ENCODE measurements around the gene C9orf43. TPM values are rescaled to one million over a fixed set of nuclear protein-coding genes. Genes with fewer than 3 reads are reported as not detected.

Gene C9orf43
- total and polyA plus RNA-seq, 9 of the 15 experiments (the other 6 are each of a cell fraction or from before 2014, with no cell fraction given), result 0.21 to 0.58 (median 0.33) TPM

DNA sequence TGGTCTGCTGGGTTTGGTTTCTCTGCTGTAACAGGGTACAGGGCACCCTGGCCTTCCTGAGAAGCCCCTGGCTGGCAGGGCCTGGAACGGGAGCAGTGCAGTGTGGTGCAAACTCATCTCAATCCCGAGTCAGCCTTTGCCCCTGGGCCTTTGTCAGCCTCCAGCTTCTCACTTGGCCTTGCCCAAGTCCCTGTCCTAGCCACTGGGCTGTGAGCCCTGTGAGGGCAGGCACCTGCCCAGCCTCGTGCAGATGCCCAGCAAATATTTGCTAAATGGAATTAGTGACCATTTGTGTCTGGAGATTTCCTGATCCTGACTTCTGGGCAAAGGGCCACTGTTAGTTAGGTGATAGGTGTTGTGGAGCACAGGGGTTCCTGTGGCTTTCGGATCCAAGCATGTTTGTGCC lies 66.0 kb downstream of the C9orf43 start (continued):
- TF ChIP-seq, protein P1, sequence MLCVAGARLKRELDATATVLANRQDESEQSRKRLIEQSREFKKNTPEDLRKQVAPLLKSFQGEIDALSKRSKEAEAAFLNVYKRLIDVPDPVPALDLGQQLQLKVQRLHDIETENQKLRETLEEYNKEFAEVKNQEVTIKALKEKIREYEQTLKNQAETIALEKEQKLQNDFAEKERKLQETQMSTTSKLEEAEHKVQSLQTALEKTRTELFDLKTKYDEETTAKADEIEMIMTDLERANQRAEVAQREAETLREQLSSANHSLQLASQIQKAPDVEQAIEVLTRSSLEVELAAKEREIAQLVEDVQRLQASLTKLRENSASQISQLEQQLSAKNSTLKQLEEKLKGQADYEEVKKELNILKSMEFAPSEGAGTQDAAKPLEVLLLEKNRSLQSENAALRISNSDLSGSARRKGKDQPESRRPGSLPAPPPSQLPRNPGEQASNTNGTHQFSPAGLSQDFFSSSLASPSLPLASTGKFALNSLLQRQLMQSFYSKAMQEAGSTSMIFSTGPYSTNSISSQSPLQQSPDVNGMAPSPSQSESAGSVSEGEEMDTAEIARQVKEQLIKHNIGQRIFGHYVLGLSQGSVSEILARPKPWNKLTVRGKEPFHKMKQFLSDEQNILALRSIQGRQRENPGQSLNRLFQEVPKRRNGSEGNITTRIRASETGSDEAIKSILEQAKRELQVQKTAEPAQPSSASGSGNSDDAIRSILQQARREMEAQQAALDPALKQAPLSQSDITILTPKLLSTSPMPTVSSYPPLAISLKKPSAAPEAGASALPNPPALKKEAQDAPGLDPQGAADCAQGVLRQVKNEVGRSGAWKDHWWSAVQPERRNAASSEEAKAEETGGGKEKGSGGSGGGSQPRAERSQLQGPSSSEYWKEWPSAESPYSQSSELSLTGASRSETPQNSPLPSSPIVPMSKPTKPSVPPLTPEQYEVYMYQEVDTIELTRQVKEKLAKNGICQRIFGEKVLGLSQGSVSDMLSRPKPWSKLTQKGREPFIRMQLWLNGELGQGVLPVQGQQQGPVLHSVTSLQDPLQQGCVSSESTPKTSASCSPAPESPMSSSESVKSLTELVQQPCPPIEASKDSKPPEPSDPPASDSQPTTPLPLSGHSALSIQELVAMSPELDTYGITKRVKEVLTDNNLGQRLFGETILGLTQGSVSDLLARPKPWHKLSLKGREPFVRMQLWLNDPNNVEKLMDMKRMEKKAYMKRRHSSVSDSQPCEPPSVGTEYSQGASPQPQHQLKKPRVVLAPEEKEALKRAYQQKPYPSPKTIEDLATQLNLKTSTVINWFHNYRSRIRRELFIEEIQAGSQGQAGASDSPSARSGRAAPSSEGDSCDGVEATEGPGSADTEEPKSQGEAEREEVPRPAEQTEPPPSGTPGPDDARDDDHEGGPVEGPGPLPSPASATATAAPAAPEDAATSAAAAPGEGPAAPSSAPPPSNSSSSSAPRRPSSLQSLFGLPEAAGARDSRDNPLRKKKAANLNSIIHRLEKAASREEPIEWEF (CRISPR knock-in tag; IDR thresholded peaks at IDR 0.05), result no peak

DNA sequence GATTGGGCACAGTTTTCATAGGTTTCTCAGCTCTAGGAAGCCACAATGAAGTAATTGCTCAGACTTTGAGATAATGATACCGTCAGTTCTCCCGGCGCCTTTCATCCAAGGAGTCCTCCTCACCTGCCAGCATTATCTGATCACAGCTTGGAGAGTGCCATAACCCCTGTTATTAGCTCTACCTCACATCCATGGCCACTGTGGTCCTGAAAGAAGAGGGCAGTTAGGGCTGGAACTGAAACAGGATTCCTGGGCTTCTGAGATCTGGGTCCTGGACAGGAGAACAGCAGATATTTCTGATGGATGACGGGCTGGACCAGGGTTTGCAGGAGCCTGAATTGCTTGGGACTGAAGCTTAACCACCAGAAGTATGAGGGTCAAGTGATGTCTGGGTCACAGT lies 66.5 kb downstream of the C9orf43 start:
- CTCF ChIA-PET (ENCODE audit: low intra/inter-chr PET ratio), result interaction anchor here (0.7 kb wide), 1 partner anchor 105 kb away, joined by 3 read pairs; no protein-coding TSS in a partner anchor
- Histone ChIP-seq H3K9me1 (ENCODE audit: control insufficient read depth, insufficient read depth, low read length) (no peaks in the 10 kb centered on the region), H3K27me3 (ENCODE audit: control insufficient read depth in 2 of 2, insufficient read depth in 2 of 2, low read length in 2 of 2) (peaks cover 35 to 61% of the 10 kb centered on the region in 2 experiments), H3K4me2 (ENCODE audit: insufficient read depth, low read length) (no peak overlapping the region), H3K36me3 (ENCODE audit: control insufficient read depth, insufficient read depth, low read length) (no peaks in the 10 kb centered on the region), H3K9me3 (replicated peaks; ENCODE audit: control insufficient read depth, insufficient read depth, low read depth, low read length) (no peaks in the 10 kb centered on the region), H3K9ac (ENCODE audit: insufficient read depth in 1 of 2, low read depth in 2 of 2, low read length in 2 of 2) (no peak overlapping the region; a peak in 1 of 4 replicates), H3K4me3 (no peak overlapping the region), H3K4me1 (replicated peaks in 1 of 2; ENCODE audit: control insufficient read depth in 2 of 2, insufficient read depth in 2 of 2, low read length in 2 of 2) (no peaks in the 10 kb centered on the region), H2AFZ (ENCODE audit: low read depth, low read length) (no peak overlapping the region), H4K20me1 (replicated peaks; ENCODE audit: control insufficient read depth, insufficient read depth, low read length) (no peaks in the 10 kb centered on the region), H3K27ac (ENCODE audit: extremely low read depth, low read depth, low read length) (no peak overlapping the region), H3K79me2 (ENCODE audit: control insufficient read depth, insufficient read depth, low read length) (no peaks in the 10 kb centered on the region)
- DNase-seq (ENCODE audit: extremely low read depth in 1 of 4, low spot score in 3 of 4) (no peak), FAIRE-seq (no peak), ATAC-seq (no peak)
- 3% methylated on average over 4 of the region's 4 CpGs for WGBS (ENCODE audit: insufficient coverage, low coverage, missing lambda C conversion rate)
- intact Hi-C loops (cut with micrococcal nuclease) (no loop called here), in situ Hi-C loops (cut with MboI) (no loop called here)
- POLR2A ChIA-PET, result no interaction called here
- TF ChIP-seq, protein P2, sequence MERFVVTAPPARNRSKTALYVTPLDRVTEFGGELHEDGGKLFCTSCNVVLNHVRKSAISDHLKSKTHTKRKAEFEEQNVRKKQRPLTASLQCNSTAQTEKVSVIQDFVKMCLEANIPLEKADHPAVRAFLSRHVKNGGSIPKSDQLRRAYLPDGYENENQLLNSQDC (CRISPR knock-in tag; IDR thresholded peaks at IDR 0.05), result no peak
- TF ChIP-seq HDAC1 (IDR thresholded peaks at IDR 0.05), result no peak
- no peak for TF ChIP-seq RBFOX2 (IDR thresholded peaks at IDR 0.05; ENCODE audit: low read depth, low read length)
- no peak for TF ChIP-seq HDAC2 (IDR thresholded peaks at IDR 0.05)
- TF ChIP-seq OTX1 (CRISPR knock-in tag; IDR thresholded peaks at IDR 0.05), result no peak
- TF ChIP-seq, protein P3, sequence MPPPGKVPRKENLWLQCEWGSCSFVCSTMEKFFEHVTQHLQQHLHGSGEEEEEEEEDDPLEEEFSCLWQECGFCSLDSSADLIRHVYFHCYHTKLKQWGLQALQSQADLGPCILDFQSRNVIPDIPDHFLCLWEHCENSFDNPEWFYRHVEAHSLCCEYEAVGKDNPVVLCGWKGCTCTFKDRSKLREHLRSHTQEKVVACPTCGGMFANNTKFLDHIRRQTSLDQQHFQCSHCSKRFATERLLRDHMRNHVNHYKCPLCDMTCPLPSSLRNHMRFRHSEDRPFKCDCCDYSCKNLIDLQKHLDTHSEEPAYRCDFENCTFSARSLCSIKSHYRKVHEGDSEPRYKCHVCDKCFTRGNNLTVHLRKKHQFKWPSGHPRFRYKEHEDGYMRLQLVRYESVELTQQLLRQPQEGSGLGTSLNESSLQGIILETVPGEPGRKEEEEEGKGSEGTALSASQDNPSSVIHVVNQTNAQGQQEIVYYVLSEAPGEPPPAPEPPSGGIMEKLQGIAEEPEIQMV (tag; conservative IDR thresholded peaks at IDR 0.05; ENCODE audit: low read depth), result no peak
- TF ChIP-seq, protein P4, sequence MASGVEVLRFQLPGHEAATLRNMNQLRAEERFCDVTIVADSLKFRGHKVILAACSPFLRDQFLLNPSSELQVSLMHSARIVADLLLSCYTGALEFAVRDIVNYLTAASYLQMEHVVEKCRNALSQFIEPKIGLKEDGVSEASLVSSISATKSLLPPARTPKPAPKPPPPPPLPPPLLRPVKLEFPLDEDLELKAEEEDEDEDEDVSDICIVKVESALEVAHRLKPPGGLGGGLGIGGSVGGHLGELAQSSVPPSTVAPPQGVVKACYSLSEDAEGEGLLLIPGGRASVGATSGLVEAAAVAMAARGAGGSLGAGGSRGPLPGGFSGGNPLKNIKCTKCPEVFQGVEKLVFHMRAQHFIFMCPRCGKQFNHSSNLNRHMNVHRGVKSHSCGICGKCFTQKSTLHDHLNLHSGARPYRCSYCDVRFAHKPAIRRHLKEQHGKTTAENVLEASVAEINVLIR (CRISPR knock-in tag; IDR thresholded peaks at IDR 0.05), result no peak
- TF ChIP-seq FUS (optimal IDR thresholded peaks at IDR 0.05; ENCODE audit: low read depth, low read length), result no peak
- TF ChIP-seq BCOR (IDR thresholded peaks at IDR 0.05), result no peak
- no TSS peak for BruUV-seq (replicated peaks)
